A549 treated with ZK216348 at 1 μM for 4 hours (cell line): ENCODE results near the gene ZNF430. TPM values are rescaled to one million over a fixed set of nuclear protein-coding genes. Genes with fewer than 3 reads are reported as not detected.

Experiments used
- total RNA-seq: library from RNA; stranded (reverse); fragments of 200-300 nt; extraction: Qiagen RNA extraction; gene quantifications from 5 replicates; pipeline ENCODE4 v1.2.3, GENCODE V29; 2022; ENCODE audit warnings: low read depth

The ZNF430 gene
- total RNA-seq, result 1.1 to 3.6 TPM (median 1.9 TPM) in 5 replicates

GRCh38 chr19:21020298-21021227, at the start of gene ZNF430:
ZNF430 (plus strand) TSS chr19:21020657; CDS start chr19:21020801, 144 bp downstream.

GRCh38 chr19:21082011-21082975, 61.8 kb downstream of the ZNF430 start, which contains the start of gene ZNF714:
ZNF714 (plus strand) TSS chr19:21082203; CDS start chr19:21098269, 16,066 bp downstream.

Other genes with a start within 250 kb of the ZNF430 start
- gene ZNF66, start 244.4 kb upstream of the ZNF430 start, total RNA-seq, result not detected in 5 replicates
- 0.16 TPM in 1 of 5 replicates, not detected in the others for gene ZNF85, start 97.4 kb upstream of the ZNF430 start, total RNA-seq
- gene ZNF714, start 61.5 kb downstream of the ZNF430 start, total RNA-seq, result 2.2 to 3.8 TPM (median 3.1 TPM) in 5 replicates
- 2.9 to 4.1 TPM (median 3.7 TPM) in 5 replicates for gene ZNF431, start 121.4 kb downstream of the ZNF430 start, total RNA-seq